Forelimb muscle (tissue), 1 donor: ENCODE data around the gene CDH22. TPM values are rescaled to one million over a fixed set of nuclear protein-coding genes. Genes with fewer than 3 reads are reported as not detected.

Experiments used
- DNase-seq: peaks from one replicate; pipeline ENCODE4 v3.0.0-alpha.2; 2013; ENCODE audit warnings: low read depth
- polyA plus RNA-seq: library from polyadenylated mRNA; unstranded; fragments of 120-200 nt; gene quantifications from one replicate; pipeline ENCODE4 v1.2.1, GENCODE V29; 2013; ENCODE audit not compliant: insufficient read length

CDH22 gene
- polyA plus RNA-seq, 1 donor = 0.18 TPM

DNA sequence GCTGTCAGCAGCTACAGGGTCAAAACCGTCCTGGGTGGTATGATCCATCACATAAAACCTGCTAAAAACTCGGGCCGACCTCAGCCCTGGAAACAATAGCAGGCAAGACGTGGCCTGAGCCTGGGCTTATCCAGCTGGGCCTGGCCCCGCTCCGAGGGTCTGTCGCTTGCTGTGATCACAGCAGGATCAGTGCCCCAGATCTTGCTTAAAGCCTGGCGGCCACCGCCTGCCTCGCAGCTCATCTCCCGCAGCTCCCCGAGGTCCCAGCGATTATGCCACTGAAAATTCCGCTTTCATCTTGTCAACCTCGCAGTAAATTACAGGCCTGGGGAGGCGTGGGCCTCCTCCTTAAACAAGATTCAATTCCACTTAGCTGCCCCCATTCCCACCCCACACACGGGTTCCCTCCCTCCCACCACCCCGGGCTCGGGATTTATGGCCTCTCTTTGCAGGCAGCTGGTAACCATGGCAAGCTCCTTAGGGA, 40.1 kb downstream of the CDH22 start:
- no peak for DNase-seq

DNA sequence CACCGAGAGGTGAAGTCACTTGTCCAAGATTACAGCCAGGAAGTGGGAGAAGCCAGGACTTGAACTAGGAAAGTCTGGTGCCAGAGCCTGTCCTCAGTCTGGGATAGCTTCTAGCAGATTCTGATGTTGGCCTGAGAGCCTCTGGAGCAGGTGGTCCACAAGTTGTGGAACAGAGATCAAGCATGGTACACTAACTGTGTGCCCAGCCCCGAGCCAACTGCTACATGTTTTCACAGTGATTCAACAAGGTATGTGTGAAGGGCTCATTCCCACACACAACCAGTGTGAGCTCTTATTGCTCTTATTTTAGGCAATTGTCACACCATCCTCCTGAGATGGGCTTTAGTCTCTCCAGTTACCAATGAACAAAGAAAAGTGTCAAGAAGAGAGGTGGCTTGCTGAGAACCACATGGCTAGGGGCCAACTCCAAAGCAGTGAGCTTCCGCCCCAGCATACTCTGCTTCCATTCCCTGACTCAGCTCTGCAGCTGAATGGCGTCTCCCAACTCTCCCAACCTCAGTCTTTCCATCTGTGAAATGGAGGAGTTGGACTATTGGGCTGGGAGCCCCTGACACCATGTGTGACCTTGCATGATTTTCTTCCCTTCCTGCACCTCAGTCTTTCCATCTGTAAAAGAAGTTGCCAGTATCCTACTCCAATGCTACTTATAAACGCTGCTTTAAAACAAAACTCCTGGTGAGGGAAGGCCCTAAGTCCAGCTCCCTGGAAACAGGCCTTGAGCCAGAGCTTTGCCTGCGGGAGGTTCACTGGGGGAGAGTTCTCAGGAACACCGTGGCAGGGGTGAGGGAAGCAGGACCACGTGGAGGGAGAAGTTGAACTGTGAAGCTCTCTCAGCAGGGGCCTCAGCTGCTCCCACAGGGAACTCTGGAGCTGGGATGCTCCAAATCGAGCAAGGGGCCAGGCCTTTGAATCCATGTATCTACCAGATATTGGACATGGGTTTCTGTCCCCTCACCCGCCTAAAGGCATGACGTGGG, 40.9 kb downstream of the CDH22 start:
- no peak for DNase-seq

DNA sequence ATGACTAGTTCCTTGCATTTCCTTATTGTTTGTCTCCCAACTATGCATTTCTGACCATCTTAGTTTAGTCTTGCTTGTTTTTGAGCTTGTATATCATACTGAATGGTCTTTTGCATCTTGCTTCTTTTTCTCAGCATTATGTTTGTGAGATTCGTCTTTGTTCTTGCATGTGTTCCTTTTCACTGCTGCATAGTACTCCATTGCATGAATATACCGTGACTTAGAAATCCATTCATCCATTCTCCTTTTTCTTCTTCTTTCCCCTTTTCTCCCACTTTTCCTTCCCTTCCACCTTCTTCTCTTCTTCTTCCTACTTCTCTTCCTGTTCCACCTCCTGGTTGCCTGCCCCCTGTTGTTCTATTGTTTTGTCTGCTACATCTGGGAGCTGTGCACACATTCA, 42.8 kb downstream of the CDH22 start:
- DNase-seq = no peak

DNA sequence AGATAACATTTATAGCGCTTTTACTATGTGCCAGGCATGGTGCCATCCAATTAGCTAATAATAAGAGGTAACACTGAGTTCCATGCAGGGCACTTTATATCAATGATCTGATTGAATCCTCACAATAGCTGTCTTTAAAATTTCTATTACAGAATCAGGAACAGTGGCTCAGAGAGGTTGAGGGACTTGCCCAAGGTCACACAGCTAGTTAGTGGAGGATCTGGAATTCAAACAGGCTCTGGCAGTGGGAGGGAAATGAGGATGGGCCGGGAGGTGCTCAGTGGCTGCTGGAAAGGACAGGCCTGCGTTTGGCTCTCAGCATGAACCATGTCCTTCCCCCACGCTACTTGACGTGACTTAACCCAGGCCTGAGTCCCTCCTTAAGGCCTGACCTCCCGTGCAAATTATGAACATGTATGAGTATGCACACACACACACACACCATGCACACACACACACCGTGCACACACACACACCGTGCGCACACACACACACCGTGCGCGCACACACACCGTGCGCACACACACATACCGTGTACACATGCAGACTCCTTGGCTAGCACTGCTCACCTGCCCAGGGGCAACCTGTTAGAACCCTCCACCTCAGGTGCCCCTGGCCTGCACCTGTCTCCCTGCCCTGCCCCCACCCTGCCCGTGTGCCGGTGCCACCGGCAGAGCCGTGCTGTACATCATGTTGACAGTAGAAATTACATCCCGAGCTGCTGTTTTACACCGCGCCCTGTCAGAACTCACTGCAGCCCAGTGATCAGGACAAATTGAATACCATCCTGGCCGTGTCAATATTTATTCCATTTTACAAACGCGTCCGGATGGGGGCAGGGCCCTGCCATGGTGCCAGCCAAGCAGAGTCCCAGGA, 43.7 kb downstream of the CDH22 start:
- DNase-seq = no peak

DNA sequence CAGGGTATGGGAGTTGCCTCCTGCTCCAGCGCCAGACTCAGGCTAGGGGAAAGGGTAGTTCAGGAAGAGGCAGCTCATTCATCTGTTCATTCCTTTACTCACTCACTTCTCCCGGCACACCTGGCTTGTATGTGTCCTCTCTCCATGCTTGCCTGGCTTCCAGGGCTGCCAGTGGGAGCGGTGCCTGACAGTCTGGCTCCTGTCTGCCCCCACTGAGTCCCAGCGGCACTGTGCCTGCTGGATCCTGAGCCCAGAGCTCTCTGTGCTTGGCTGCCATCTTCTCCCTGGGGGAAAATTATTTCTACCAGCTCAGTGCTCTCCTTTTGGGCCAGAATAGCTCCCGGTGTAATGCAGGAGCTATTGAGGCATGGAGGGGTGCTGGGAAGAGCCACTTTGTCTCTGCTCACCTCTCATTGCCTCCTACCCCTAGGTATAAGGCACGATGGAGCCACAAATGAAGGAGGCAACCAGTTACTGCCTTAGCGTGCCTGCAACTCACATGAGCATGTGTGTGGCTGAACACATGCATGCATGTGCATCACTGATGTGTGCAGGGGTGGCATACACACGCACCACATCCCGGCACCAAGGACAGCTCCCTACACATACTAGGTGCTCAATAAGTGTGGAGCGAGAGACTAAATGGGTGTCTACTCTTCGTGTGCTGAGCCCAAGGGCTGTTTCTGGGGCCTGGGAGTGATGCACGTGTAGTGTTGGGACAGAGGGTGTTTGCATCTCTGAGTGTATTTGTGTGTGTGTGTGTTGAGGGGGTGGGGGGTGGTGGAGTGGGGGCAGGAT, 46.6 kb downstream of the CDH22 start:
- DNase-seq = no peak

DNA sequence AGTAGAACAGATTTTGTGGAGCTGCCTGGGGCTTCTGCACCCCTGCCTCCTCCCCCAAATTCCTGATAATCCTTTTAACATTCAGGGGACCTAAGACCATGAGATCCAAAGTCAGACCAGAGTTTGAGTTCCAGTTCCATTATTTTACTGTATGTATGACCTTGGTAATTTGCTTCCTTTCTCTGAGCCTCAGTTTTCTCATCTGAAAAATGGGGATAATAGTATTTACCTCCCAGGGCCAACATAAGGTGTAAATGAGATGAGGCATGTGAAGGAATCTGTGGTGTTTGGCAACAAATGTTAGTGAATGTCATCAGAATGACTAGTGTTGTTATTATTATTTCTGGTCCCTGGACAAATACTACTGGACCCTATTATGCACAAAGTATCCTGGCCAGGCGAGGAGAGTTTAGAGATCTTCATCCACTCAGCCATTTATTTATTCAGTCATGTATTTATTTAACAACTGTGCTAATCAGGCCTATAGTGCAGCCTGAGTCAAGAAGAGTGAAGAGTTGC, 47.3 kb downstream of the CDH22 start:
- DNase-seq = no peak

DNA sequence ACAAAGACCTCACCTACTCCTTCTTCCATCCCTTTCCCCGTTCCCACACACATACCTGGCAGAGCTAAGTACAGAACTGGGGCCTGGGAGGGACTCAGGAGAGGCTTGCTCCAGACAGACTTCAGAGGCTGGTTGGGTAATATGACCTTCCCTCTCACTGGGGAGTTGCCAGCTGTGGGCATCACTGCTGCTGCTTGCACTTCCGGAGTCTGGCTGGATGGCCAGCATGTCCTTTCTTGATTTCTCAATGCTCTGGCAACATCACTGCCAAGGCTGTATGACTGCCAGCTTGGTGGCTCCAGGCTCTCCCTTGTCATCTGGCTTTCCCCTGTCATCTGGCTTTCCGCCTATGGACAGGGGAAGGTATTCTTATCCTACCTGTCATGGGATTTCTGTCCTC, 47.8 kb downstream of the CDH22 start:
- DNase-seq = no peak

DNA sequence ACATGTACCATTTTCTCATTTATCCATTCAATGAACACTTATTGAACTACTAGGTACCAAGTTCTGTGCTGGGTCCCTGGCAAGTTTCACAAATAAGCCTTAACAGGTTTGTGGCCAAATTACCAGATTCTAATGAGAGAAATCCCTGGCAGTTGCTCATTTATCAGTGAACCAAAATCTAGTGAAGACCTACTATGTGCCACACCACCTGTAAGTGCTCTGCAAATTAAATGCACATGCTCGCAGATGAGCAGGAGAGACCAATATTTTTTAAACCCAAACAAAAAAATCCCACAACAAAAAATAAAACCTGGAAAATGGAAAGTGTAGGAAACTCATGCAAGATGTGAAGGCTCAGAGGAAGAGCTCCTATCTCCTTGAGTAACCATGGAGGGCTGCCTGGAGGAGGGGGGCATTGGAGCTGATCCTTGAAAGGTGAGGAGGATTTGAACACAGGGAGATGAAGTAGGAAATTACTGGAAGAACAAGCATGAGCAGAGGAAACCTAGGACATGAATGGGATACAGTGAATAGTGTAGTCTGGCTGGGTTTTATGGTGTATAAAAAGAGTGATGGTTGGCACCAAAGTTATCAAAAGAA, 48.9 kb downstream of the CDH22 start:
- DNase-seq = no peak

DNA sequence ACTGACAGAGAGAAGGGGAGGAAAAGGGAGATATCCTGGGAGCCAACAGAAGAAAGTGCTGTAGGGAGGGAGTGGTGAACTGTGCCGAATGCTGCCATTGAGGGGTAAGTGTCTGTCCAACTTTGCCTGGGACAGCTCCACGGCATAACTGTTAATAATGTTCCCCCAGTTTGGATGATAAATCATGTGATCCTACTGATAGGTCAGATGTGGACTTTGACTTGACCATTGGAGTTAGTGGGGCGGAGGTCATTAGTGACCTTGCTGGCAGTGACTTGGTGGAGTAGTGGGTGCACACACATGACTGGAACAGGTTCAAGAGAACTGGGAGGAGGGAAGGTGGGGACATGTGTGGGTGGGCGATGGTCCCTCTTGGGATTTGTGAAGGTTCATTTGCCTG, 50.4 kb downstream of the CDH22 start:
- no peak for DNase-seq

DNA sequence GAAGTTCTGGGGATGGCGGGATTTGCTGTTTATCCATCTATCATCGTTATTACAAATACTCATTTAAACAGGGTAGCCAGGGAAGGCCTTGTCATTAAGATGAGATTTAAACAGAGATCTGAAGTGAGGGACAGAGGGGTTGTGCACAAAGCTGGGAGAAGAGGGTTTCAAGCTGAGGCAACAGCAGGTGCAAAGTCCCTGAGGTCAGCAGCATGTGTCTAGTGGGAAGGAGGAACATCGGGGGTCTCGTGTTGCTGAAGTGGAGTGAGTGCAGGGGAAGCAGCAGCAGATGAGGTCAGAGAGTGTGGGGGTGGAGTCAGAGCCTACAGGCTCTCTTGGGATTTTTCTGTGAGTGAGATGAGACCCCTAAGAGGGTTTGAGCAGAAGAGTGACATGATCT, 52.0 kb downstream of the CDH22 start:
- no peak for DNase-seq

DNA sequence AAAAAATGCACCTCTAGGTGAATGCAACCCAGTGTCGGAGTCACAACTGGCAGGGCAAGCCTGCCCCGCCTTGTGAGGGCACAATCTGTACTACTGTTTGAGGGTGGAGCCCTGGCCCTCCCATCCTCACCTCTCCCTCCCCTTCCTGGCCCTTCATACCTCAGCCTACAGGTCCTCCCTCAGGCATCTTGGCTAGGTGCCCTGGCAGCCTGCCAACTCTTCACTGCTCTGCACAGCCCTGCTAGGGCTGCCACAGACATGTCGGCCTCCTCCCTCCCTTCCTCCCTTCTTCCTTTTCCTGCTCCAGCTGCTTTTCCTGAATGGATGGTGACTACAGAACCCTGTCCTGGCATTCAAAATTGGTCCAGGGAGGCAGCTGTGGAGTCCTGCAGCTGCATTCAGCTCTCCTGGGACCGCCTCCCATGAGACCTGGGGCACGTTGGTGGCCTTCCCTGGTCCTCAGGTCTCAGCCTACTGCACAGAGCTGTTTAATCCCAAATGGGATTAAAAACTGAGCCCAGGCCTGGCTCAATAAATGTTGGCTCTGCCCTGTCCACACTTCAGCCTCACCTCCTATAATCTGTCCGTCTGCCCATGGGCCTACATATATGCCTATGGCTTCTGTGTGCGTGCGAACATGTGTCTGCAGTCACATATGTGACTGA, 52.7 kb downstream of the CDH22 start:
- no peak for DNase-seq

DNA sequence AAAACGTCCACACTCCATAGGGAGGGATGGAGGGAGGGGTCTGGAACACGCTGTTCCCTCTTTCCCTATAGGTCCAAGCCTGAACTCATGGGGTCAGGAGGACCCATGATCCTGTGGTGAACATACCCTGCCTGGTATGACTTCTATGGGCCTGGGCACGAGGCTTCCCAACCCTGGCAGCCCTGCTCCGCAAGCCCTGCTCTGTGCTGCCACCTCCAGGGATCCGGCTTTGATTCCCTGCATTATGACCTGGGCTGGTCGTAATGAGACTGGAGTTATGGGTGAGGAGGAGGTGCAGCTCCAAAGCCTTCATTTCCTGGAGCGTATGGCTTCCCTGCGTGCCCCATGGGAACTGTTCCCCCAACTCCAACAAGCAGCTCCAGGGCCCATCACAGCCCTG, 54.9 kb downstream of the CDH22 start:
- no peak for DNase-seq

DNA sequence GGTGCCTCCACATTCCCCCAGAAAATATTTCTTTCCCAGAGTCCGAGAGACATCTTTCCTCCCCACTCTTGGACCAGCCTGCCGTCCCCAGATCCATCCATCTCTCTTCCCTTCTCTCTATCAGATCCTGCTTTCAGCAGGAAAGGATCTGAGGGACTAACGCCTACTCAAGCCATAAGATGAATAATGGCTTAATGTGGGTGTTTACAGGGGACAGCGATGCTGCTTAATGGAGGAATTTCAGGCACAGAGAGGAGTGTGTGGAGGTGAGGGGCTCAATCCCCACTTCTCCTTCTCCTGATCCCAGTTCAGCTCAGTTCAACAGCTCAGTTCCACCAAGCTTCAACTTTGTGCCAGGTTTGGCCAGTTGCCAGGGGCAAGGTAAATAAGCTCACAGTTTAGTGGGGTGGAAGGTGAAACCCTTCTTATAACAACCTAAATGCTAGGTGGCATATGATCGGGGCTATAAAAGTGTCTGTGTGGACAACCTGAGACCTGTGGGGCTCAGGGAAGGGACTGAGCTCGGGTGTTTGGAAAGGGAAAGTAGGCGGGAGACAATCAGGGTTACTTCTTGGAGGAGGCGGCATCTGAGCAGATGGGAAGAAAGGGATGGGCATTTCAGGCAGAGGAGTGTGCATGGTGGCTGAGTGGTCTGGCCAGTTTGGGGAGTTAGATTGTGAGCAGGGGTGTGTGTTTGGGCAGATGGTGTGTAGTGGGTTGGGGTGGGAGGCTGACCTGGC, 55.8 kb downstream of the CDH22 start:
- DNase-seq = no peak

DNA sequence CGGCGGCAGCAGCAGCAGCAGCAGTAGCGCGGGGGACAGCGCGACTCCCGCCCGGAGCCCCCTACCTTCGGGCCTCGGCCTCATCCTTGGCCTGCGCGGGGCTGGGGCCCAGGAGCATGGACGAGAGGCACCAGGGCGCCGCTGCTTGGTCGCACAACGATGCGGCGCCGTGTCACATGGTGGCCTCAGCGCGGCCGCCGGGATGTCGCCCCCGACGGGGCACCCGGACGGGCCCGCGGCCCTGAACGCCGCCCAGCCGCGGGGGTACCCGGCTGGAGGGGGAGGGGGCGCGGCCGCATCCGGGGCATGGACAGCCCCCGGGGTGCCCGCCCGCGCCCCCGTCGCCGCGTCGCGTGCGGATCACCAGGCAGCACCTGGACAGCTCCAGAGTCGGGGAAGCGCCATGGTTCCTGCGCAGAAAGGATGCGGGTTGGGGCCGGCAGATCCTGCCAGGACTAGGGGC, 57.1 kb downstream of the CDH22 start:
- DNase-seq = no peak

DNA sequence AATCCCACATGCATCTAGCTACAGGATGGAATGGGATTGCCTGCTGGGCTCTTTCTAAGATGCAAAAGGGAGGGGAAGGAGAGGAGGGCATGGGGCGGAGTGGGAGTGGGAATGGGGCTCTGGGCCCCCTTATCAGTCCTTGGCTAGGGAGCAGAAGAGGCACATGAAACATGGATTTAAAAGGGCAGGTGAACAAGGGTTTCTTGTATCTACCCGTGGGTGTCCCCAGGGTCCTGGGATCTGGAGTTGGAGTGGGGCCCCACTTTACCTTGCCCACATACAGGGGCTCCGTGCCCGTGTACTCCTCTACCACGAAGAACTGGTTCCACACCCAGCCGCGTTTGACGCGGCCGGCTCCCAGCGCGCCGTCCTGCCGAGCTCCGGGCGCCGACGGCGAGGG, 57.5 kb downstream of the CDH22 start:
- DNase-seq = no peak

DNA sequence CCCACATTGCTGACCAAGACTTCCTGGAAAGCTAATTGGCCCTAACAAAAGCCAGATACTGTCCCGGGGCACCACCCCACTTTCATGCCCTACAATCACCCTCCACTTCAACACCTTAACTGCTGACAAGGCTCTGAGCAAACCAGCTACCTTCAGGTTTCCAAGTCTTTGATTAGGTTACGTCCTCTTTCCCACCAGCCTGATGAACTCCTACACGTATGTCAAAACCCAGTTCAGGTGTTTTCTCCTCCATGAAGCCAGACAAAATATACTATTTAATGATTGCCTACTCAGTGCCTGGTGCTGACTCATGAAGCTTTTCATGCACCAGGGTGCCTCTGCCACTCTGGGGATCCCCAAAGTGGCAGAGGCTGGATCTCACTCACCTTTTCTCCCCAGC, 58.6 kb downstream of the CDH22 start:
- no peak for DNase-seq

DNA sequence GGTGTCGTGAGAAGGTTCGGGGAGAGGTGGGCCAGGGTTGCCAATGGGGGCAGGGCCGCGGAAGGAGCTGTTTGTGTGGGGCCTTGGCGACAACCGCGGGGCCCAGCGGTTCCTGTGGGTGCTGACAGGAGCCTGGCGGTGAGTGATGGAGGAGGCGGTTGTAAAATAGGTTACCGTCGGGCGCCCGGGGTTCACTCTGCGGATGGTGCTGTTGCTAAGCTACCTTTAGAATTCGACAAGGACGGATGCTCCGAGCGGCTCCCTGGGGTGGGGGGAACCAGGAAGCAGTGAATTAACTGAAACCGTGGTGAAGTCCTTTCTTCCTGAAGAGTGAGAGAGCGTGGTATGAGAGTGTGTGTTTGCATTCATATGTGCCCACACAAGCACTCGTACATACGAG, 61.7 kb downstream of the CDH22 start:
- DNase-seq = no peak

DNA sequence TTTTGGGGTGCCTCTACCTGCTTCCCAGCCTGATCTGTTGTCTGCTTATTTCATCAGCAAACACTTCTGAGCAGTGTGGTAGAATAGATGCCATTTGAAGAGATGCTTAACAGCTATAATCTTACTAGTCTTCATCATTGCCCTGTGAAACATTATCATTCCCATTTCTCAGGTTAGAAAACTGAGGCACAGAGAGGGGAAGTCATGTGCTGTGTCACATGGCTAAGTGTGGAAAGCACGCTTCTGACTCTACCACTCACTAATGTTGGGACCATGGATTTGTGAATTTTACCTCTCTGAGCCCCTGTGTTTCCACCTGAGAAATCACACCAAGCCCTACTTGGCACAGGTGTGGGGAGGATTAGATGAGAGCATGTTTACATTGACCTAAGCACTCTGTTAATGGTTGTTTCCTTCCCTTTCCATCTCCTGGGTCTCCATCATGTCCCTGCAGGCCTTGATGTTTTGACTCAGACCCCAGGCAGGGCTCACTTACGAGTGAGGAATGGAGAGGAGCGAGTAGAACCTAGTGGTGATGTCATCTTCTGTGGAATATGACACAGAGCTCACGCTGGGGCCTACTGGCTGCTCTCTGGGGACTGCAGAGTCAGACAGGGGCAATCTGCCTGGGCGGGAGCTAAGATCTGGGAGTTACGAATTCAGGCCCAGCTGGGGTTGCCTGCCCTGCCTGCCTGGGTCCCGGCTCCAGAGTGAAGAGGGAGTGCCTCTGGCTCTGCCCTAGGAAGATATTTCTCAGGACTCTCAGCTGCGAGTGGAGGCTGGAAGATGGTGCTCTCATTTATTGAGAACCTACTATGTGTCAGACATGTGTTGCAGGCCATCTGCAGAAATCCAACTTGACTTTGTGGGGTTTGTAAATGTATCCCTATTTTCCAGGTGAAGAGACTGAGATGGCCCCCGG, 64.3 kb downstream of the CDH22 start:
- no peak for DNase-seq

DNA sequence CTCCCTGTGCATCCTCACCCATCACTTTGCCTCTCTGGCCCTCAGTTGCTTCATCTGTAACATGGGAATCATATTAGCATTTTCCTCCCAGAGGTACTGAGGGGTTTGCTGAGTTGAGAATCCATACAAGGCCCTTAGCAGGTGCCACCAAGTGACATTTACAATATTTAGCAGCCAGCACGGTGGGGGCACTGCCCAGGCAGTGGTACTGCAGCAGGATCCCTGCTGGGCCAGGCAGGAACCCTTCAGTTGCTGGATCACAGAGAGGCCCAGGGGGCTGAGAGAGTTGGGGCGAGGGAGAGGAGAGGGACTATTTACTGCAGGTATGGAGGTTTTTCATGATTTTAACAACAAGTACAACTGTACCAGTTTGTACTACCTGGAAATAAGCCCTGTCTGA, 65.9 kb downstream of the CDH22 start:
- DNase-seq = no peak
